ENCODE measurements around the gene GADD45G. TPM values are rescaled to one million over a fixed set of nuclear protein-coding genes. Genes with fewer than 3 reads are reported as not detected.

GADD45G gene
- total RNA-seq, 1 donor from 2014 or later, result 124 TPM

DNA sequence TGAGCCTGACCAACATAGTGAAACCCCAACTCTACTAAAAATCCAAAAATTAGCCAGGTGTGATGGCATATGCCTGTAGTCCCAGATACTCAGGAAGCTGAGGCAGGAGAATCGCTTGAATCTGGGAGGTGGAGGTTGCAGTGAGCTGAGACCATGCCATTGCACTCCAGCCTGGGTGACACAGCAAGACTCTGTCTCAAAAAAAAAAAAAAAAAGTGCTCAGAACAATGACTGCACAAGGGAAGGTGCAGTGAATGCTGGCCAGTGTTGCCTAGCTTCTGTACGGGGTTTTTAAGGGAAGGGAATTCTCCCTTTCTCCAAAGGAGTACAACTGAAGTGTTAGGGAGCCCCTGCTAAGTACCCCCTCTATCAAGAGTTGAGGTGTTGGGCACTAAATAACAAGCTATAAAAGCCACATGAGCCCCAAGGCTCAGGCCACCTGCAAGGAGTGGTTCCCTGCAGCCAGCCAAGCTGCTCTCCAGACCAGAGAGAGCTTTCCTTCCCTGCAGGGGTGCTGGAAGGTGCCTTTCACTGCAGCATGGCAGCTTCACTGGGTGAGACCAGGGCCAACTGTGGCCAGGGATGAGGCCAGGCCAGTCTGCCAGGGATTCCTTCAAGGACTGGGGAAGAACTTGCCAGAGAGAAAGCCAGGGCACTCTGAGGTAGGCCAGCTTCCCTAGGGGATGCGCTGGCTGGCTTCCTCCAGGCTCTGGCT, 14.8 kb downstream of the GADD45G start:
- Mint-ChIP-seq H3K27me3 (ENCODE audit: unreplicated experiment) (peaks cover 11% of the 10 kb centered on the region), H3K27ac (ENCODE audit: unreplicated experiment) (peak overlapping the region; percentile 73), H3K4me3 (ENCODE audit: unreplicated experiment) (no peak overlapping the region), H3K9me3 (ENCODE audit: unreplicated experiment) (peaks cover 9% of the 10 kb centered on the region), H3K4me1 (ENCODE audit: low read depth, unreplicated experiment) (peaks cover 24% of the 10 kb centered on the region), H3K36me3 (ENCODE audit: unreplicated experiment) (no peaks in the 10 kb centered on the region)
- no peak for DNase-seq
- TF ChIP-seq, protein P1, sequence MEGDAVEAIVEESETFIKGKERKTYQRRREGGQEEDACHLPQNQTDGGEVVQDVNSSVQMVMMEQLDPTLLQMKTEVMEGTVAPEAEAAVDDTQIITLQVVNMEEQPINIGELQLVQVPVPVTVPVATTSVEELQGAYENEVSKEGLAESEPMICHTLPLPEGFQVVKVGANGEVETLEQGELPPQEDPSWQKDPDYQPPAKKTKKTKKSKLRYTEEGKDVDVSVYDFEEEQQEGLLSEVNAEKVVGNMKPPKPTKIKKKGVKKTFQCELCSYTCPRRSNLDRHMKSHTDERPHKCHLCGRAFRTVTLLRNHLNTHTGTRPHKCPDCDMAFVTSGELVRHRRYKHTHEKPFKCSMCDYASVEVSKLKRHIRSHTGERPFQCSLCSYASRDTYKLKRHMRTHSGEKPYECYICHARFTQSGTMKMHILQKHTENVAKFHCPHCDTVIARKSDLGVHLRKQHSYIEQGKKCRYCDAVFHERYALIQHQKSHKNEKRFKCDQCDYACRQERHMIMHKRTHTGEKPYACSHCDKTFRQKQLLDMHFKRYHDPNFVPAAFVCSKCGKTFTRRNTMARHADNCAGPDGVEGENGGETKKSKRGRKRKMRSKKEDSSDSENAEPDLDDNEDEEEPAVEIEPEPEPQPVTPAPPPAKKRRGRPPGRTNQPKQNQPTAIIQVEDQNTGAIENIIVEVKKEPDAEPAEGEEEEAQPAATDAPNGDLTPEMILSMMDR (IDR thresholded peaks at IDR 0.05; ENCODE audit: partially characterized antibody, unreplicated experiment), result no peak

DNA sequence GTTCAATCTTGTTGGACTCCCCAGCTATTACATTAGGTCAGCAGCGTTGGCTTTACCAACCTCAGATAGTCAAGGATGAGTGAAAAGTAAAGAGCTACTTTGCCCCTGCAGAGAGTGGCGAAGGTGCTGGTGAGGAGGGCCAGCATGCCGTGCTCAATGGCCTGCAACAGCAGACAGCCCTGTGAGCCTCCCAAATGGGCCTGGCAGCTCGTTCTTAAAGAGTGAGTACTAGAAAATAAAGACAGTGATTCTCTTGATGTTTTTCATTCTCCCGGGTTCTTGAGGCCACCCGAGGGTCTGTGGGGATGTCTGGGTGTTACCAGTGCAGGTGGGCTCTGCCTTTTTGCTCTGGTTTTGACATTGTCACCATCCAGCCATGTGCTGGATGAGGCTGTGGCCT, 16.2 kb downstream of the GADD45G start:
- Mint-ChIP-seq H3K36me3 (ENCODE audit: unreplicated experiment) (no peaks in the 10 kb centered on the region), H3K27me3 (ENCODE audit: unreplicated experiment) (peaks cover 7% of the 10 kb centered on the region), H3K27ac (ENCODE audit: unreplicated experiment) (no peak overlapping the region), H3K9me3 (ENCODE audit: unreplicated experiment) (peaks cover 9% of the 10 kb centered on the region), H3K4me1 (ENCODE audit: low read depth, unreplicated experiment) (peaks cover 21% of the 10 kb centered on the region), H3K4me3 (ENCODE audit: unreplicated experiment) (no peak overlapping the region)
- DNase-seq, result peak; percentile 11
- TF ChIP-seq, protein P1 (IDR thresholded peaks at IDR 0.05; ENCODE audit: partially characterized antibody, unreplicated experiment), result no peak

DNA sequence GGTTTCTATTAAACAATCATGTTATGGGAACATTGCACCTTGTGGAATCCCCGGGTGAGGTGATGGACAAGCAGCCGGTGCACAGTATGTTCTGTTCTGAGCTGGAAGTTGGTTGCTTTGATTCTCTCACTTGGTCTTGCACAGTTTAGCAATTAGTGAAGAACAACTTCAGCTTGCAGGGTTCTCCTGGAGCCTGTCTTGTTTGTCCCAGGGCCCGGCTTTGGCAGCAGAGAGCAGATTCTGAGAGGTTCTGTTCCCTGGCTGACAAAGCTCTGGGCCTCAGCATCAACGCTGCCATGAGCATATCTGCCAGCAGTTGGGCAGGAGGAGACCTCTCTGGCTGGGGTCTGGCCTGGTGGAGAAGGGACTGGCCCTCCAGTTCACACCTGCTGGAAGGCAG, 16.9 kb downstream of the GADD45G start:
- DNase-seq, result no peak
- Mint-ChIP-seq H3K27ac (ENCODE audit: unreplicated experiment) (no peak overlapping the region), H3K27me3 (ENCODE audit: unreplicated experiment) (peaks cover 7% of the 10 kb centered on the region), H3K4me1 (ENCODE audit: low read depth, unreplicated experiment) (peaks cover 24% of the 10 kb centered on the region), H3K36me3 (ENCODE audit: unreplicated experiment) (no peaks in the 10 kb centered on the region), H3K9me3 (ENCODE audit: unreplicated experiment) (peaks cover 9% of the 10 kb centered on the region), H3K4me3 (ENCODE audit: unreplicated experiment) (no peak overlapping the region)
- TF ChIP-seq, protein P1 (IDR thresholded peaks at IDR 0.05; ENCODE audit: partially characterized antibody, unreplicated experiment), result no peak

DNA sequence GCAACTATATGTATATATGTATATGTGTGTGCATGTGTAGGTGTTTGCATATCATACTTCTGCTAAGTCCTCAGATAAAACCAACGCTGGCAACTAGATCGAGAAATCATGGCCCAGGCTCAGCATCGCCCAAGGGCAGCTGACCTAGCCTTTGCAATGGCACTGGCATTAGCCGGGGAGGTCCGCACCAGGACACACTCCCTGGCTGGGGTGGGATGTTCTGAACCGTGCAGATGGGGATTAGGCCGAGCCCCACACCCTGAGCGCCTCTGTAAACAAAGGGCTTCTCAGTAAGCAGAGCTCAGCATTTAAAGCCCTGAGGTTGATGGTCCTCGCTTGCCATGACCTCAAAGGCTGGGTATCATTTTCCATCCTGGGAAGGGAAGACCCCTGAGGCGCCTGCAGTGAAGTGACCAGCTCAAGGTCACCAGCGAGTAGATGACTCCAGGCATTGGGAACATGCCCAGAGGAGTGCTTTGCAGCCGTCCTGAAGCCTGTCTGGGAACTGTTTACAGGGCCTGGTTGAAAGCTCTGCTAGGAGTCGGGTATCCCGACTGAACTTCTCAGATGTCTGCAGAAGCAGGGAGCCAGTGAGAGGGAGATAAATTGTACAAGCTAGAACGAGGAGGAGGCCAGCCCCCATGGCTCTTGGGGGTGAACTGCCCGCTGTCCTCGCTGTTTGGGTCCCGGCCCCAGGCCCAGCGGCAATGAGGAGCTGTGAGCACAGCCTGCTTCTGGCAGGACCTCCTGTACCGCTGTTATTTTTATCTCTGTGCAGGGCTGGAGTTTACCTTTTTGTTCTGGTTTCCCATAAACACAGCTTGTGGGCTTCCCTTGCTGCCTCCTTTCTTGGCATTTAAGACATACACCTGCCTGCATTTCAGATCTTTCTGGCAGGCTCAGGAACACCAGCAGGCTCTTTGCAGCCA, 18.4 kb downstream of the GADD45G start:
- no peak for DNase-seq
- Mint-ChIP-seq H3K36me3 (ENCODE audit: unreplicated experiment) (no peaks in the 10 kb centered on the region), H3K4me3 (ENCODE audit: unreplicated experiment) (no peak overlapping the region), H3K27me3 (ENCODE audit: unreplicated experiment) (peaks cover 7% of the 10 kb centered on the region), H3K4me1 (ENCODE audit: low read depth, unreplicated experiment) (peaks cover 25% of the 10 kb centered on the region), H3K9me3 (ENCODE audit: unreplicated experiment) (peaks cover 10% of the 10 kb centered on the region), H3K27ac (ENCODE audit: unreplicated experiment) (no peak overlapping the region)
- TF ChIP-seq, protein P1 (IDR thresholded peaks at IDR 0.05; ENCODE audit: partially characterized antibody, unreplicated experiment), result no peak
